Measurements from ENCODE around the gene INPP5D.

The INPP5D gene

DNA sequence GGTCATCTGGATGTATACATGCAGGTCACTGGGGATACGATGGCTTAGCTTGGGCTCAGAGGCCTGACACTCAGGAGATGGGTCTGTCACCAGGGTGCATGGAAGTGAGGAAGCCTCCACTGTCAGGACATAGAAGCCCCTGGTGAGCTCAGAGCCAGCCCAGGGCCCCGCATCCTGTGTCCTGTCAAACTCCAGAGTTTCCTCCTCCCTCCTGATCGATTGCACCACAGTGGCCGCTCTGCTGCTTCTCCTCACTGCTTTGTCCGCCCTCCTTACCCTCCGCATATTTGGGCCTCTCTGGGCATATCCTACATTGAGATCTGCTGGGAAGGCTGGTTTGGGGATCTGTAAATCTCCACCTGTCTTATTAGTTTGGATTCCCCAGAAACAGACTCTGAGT is 153.8 kb downstream of the INPP5D start:
- DNase-seq: no peak

DNA sequence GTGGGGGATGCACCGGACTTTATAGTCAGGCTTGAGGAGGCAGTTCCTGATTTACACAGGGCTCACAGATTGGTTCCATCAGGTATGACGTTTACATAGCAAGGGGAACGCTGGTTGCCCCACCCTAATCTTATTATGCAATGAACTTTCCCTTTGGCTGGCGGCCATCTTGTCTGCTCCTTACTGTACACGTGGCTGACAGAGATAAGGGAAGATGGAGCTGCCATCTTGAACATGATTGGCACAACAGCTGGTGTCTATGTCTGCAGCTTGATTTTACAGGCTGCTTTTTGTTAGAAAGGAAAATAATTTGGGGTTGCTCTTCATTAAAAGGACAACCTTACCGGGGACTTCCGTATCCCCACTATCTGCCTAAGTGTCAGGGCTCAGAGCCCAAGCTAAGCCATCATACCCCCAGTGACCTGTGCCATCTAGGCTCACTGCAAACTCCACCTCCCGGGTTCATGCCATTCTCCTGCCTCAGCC is 157.8 kb downstream of the INPP5D start:
- no peak for DNase-seq

DNA sequence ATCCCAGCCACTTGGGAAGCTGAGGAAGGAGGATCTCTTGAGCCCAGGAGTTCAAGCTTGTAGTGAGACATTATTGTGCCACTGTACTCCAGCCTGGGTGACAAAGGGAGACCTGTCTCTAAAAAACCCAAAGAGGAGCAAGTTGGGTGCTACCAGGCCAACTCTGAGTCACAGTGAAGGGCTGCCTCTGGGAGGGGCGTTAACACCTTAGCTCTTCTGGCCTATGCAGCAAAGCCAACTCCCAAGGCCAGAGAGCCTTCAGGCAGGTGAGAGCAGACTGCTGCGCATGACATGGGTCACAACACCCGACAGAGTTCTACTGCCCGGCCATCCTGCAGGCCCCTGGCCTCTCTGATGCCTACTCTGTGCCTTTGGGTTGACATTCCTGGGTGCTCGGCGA is 158.7 kb downstream of the INPP5D start:
- DNase-seq: no peak

DNA sequence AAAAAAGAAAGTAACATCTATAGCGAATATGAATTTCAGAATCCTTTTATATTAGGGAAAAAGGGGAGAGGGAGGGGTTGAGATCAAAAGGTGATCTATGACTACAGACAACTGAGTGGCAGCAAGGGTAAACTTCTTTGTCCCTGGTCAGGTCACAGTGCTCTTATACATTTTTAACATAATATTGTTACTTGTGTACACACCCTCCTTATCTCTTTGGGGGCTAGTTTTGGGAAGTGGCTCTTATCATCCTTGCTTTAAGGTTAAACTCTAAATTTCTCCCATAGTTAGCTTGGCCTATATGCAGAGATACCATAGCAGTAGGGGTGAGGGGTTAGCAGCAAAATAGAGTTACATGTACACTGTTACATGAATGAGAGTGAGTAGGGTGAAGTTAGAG is 159.7 kb downstream of the INPP5D start:
- DNase-seq: no peak

- no peak for DNase-seq
Observed at GRCh38 chr2:233221378-233222063, 161.4 kb downstream of the INPP5D start.

DNA sequence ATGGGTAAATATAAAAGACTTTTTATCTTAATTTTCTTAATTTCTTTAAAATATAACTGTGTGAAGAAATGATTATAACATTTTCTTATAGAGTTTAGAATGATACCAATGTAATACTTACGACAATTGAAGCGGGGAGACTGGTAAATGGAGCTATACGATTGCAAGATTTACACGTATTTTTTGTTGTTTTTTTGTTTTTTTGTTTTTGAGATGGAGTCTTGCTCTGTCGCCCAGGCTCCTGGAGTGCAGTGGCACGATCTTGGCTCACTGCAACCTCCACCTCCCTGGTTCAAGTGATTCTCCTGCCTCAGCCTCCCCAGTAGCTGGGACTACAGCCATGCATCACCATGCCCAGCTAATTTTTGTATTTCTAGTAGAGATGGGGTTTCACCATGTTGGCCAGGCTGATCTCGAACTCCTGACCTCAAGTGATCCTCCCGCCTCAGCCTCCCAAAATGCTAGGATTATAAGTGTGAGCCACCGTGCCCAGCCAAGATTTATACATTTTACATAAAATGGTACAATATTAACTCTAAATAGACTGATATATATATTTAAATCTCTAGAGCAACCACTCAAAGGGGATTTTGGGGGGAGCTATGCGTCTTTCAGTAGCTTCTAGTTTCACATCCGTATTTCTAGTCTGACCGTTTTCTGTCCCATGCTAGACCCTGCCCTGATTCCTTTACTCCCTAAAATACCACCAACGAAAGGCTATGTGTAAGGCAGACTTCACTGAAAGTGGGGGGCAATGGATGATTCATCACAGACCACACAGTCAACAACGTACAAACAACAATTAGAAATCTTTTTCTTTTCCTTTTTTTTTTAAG is 163.1 kb downstream of the INPP5D start:
- no peak for DNase-seq

GRCh38 chr2:233225230-233226068 is 165.3 kb downstream of the INPP5D start:
- DNase-seq: no peak

GRCh38 chr2:233226511-233227031 is 166.4 kb downstream of the INPP5D start:
- DNase-seq: no peak

- no peak for DNase-seq
Observed at GRCh38 chr2:233227346-233227978, 167.3 kb downstream of the INPP5D start.

DNA sequence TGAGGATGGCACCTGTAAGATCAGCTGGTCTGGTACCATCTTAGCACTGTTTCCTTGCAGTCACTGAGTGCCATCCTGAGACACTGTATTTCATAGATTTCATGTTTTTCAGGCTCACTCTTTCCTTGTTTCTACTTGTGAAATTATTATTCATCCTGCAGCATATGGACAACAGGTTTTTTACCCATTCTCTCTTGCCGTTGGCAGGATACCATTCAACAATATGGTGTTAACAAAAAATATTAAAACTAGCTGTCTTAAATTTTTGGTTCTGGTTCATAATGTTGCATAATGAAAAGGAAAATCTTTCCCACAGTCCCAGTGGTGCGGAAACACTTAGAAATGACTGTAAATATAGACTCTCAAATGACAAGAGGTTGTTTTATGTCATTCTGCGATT is 168.2 kb downstream of the INPP5D start:
- DNase-seq: no peak

DNA sequence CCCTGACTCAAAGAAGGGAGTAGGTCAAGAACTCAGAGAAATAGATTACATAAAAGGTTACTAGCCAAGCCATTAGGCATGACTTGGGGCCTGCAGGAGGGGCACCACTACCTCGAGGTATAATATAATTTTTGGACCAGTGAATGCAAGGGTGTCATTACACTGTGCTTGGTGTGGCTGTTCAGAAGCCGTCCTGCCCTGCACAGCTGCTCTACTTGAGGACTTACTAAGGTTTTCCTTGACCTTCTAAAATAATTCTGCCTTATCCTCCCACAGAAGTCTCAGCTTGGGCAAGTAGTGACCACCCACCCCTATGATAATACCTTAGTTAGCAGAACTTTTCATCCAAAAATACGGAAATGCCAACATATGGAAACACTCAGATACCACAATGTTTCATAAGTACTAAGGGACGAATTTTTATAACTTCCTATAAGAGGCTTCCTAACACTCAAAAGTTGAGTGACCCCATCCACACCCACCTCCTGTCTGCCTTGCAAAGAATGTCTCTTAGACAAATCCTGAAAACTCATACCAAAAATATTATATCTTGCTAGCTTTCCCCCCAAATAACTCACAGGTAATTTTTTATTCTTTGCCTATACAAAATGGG is 173.6 kb downstream of the INPP5D start:
- DNase-seq: no peak

DNA sequence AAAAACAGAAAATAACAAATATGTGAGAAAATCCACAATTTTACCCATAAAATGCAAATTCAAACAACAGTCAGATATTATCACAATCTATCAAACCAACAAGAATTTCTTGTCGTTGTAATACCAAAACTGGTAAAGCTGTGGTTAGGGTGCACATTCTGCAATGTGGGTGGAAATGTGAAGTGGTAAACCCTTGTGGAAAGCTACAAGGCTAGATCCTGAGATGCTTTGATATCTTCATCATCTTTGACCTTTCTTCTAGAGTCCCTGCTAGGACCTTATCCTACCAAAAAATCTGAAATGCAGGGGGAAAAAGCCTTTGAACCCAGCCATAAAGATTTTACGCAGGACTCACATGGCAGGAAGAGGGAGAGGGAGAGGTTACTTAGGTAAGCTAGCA is 174.1 kb downstream of the INPP5D start:
- no peak for DNase-seq

- no peak for DNase-seq
Observed at GRCh38 chr2:233234996-233235395, 174.9 kb downstream of the INPP5D start.

- no peak for DNase-seq
Observed at GRCh38 chr2:233235977-233236376, 175.8 kb downstream of the INPP5D start.

DNA sequence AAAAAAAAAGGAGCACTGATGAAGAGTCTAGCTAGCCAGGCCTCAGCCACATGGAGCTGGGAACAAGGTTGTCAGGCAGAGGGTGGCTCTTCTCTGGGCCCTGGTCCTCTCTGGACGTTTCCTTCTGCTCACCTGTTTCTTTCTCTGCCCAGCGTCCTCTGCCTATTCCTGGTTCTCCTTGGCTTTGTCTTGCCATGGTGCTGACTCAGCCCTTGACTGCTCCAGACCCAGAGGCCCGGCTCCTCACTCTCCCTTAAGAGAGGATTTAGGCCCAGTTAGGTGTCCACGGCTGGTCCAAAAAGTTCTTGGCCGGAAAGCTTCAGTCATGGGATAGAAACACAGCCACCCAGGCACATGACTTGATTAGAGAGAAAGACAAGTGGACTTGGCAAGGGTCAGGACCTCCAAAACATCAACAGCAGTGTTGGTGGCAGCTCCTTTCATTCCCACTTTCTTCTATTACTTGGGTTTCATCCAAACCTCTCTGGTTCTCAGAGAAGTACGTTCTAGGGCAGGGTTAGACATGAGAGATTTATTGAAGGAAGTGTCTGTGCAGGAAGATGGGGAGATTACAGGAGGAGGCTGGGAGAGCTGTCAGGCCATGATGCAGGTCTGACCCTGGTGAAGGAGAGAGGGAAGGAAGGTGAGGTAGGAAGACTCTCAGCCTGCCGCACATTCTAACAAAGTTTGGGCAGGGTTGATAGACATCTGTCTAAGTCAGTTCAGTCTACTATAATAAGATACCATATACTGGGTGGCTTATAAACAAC is 176.9 kb downstream of the INPP5D start:
- no peak for DNase-seq

DNA sequence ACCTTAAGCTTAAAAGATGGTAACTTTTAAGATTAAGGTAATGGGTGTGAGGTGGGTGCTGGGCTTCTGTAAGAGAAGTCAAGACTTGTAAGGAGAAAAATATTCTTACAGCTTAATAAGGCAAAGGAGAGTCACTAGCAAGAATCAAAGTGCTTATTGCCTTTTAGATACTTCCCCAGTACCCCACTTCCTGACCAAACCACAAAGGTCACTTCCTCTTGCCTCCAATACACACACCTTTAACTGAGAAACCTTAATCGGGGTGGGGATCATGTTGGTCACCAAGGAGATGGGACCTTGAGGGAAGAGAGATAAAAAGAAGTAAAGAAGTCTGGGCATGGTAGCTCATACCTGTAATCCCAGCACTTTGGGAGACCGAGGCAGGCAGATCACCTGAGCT is 180.8 kb downstream of the INPP5D start:
- DNase-seq: no peak

DNA sequence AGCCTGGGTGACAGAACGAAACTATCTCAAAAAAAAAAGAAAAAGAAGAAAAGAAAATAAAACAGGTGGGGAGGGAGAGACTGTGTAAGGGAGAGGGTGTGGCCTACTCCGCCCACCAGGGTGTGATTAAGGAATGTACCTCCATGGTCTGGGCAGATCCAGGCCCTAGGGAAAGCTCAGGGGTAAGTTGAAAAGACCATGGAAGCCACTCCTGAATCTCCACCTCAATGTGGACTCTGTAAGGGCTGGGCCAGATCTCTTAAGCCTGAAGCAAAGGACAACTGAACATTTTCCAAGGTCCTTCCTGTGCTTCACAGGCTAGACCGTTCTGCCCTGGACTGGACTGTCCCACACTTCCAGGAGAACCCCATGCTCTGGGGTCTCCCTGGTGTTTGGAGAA is 181.7 kb downstream of the INPP5D start:
- DNase-seq: no peak

- no peak for DNase-seq
Observed at GRCh38 chr2:233242231-233242927, 182.2 kb downstream of the INPP5D start.

- no peak for DNase-seq
Observed at GRCh38 chr2:233243348-233243747, 183.2 kb downstream of the INPP5D start.

DNA sequence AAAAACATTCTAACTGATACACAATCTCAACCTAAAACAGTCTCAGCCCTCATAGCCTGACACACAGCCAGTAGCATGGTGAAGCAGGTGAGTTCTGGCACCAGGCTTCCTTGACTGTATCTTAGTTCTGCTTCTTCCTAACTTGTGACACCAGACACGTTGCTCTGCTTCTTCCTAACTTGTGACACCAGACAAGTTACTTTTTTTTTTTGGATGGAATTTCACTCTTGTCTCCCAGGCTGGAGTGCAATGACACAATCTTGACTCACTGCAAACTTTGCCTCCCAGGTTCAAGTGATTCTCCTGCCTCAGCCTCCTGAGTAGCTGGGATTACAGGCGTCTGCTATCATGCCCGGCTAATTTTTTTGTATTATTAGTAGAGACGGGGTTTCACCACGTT is 184.7 kb downstream of the INPP5D start:
- DNase-seq: no peak

DNA sequence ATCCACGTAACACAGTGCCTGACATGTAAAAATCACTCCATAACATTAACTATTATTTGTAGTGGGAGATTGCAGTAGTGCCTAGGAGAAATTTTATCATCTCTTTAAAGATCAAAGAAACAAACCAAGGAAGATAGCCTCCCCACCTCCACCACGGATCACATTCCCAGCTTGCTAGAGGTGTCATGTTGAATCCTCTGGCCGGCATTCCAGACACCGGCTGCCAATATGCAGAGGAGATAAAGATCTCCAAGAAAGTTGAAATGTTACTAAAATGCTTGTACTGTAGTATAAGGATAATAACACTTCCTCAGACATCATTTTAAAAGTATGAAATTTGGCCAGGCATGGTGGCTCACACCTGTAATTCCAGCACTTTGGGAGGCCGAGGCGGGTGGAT is 185.3 kb downstream of the INPP5D start:
- DNase-seq: no peak
